Activated T-helper 9 cell treated with anti-CD3 and anti-CD28 coated beads, Interleukin-2, amount 50 U/mL, for 16 hours (primary cell): Measurements from ENCODE around the gene EPHA4.

Source experiments
- DNase-seq: peaks from one replicate; pipeline ENCODE4 v3.0.0-alpha.2; 2020; ENCODE audit warnings: low read depth

The EPHA4 gene

GRCh38 chr2:221571551-221572218 lies 419 bp downstream of the EPHA4 start:
- peak; percentile 8 for DNase-seq

- DNase-seq = peak; percentile 10
Observed at GRCh38 chr2:221571025-221571550, 1.0 kb downstream of the EPHA4 start.

- no peak for DNase-seq
Observed at GRCh38 chr2:221570321-221570935, 1.7 kb downstream of the EPHA4 start.

GRCh38 chr2:221569871-221570270 lies 2.2 kb downstream of the EPHA4 start:
- DNase-seq = no peak

GRCh38 chr2:221569425-221569845 lies 2.7 kb downstream of the EPHA4 start:
- DNase-seq = no peak

- no peak for DNase-seq
Observed at GRCh38 chr2:221568299-221568698, 3.8 kb downstream of the EPHA4 start.

GRCh38 chr2:221567809-221568208 lies 4.3 kb downstream of the EPHA4 start:
- no peak for DNase-seq

- no peak for DNase-seq
Observed at GRCh38 chr2:221567231-221567760, 4.8 kb downstream of the EPHA4 start.

GRCh38 chr2:221563270-221563985 lies 8.7 kb downstream of the EPHA4 start:
- no peak for DNase-seq

GRCh38 chr2:221562226-221562625 lies 9.9 kb downstream of the EPHA4 start:
- no peak for DNase-seq

GRCh38 chr2:221561770-221562169 lies 10.3 kb downstream of the EPHA4 start:
- DNase-seq = no peak

GRCh38 chr2:221559991-221560390 lies 12.1 kb downstream of the EPHA4 start:
- no peak for DNase-seq

- no peak for DNase-seq
Observed at GRCh38 chr2:221558107-221558506, 14.0 kb downstream of the EPHA4 start.

- DNase-seq = no peak
Observed at GRCh38 chr2:221555494-221555846, 16.6 kb downstream of the EPHA4 start.

- no peak for DNase-seq
Observed at GRCh38 chr2:221554769-221555493, 17.2 kb downstream of the EPHA4 start.

- no peak for DNase-seq
Observed at GRCh38 chr2:221553333-221553732, 18.8 kb downstream of the EPHA4 start.

- no peak for DNase-seq
Observed at GRCh38 chr2:221552291-221552690, 19.8 kb downstream of the EPHA4 start.

- DNase-seq = no peak
Observed at GRCh38 chr2:221551864-221552263, 20.2 kb downstream of the EPHA4 start.

GRCh38 chr2:221549143-221549542 lies 23.0 kb downstream of the EPHA4 start:
- no peak for DNase-seq

GRCh38 chr2:221546505-221547225 lies 25.4 kb downstream of the EPHA4 start:
- DNase-seq = no peak

GRCh38 chr2:221541131-221541735 lies 30.9 kb downstream of the EPHA4 start:
- no peak for DNase-seq
